AG10803 (cell line): Measurements from ENCODE around the gene TNFSF18.

Experiments
- DNase-seq: peaks from one replicate; pipeline ENCODE4 v3.0.0; 2010; ENCODE audit warnings: low read depth
- H3K4me3 ChIP-seq: 2 replicates; pipeline ENCODE4 v1.5.1; 2011; ENCODE audit warnings: mild to moderate bottlenecking, low read length, control low read depth
- TF ChIP-seq, protein P1 (sequence below): conservative IDR thresholded peaks from 2 replicates; pipeline ENCODE4 v1.5.1; 2011; ENCODE audit warnings: mild to moderate bottlenecking, low read length, control low read depth, inconsistent platforms

Gene TNFSF18

GRCh38 chr1:173002891-173003838 lies 47.6 kb downstream of the TNFSF18 start:
- DNase-seq, result peak; percentile 97
- no peak overlapping the region for H3K4me3 ChIP-seq
- TF ChIP-seq, protein P1, sequence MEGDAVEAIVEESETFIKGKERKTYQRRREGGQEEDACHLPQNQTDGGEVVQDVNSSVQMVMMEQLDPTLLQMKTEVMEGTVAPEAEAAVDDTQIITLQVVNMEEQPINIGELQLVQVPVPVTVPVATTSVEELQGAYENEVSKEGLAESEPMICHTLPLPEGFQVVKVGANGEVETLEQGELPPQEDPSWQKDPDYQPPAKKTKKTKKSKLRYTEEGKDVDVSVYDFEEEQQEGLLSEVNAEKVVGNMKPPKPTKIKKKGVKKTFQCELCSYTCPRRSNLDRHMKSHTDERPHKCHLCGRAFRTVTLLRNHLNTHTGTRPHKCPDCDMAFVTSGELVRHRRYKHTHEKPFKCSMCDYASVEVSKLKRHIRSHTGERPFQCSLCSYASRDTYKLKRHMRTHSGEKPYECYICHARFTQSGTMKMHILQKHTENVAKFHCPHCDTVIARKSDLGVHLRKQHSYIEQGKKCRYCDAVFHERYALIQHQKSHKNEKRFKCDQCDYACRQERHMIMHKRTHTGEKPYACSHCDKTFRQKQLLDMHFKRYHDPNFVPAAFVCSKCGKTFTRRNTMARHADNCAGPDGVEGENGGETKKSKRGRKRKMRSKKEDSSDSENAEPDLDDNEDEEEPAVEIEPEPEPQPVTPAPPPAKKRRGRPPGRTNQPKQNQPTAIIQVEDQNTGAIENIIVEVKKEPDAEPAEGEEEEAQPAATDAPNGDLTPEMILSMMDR, result no peak

DNA sequence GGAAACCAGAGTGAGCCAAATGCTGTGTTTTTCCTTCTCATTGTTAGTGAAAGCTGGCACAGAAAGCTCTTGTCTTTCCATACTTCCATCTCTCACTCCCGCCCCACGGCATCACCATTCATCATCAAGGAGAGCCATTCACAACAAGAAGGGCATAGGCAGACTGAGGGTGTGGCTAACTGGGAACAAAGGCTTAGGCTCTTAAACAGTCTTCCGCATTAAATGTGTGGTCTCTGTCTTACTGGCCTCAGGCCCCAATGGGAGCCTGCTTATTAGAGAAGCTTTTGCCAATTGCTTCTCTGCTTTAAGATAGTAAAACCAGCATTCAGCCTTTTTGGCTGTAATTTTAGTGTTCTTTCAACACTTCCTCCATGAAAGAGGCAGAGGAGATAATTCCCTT lies 51.4 kb downstream of the TNFSF18 start:
- TF ChIP-seq, protein P1, result no peak
- H3K4me3 ChIP-seq, result no peak overlapping the region
- no peak for DNase-seq

- TF ChIP-seq, protein P1, result no peak
- DNase-seq, result peak; percentile 86
- no peak overlapping the region for H3K4me3 ChIP-seq
These were observed 52.8 kb downstream of the TNFSF18 start for GRCh38 chr1:172997941-172998361.

GRCh38 chr1:172993640-172994039 lies 57.1 kb downstream of the TNFSF18 start:
- TF ChIP-seq, protein P1, result no peak
- no peak overlapping the region for H3K4me3 ChIP-seq
- peak; percentile 95 for DNase-seq

DNA sequence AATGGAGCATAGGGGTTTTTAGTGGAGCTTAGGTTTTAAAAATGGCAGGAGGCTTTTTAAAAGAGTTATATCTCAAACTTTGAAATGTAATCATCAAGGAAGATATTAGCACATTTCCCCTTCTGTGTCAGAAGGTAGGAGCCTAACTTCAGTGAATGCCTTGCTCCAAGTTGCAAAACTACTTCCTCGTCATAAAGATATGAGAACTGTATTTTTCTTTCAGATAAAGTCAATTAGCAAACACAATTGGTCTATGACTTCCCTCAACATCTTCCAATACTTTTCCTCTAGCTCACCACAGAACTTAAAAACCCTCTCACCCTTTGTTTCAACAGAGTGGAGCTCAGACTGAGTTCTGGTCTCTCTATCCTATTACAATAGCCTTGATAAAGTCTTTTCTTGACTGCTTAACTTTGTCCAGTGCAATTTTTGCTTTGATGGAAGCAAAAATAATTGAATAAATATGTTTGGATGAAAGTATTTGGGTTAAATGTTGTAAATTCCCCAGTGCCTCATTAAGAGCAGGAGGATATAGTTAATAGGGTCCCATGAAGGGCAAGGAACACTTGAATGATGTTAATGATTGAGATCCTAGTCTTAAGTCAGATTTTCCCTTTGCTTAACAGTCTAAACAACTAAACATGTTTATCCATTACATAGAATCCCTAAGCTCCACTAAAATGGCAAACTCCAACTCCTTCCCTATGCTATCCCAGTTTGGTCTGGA lies 58.9 kb downstream of the TNFSF18 start:
- TF ChIP-seq, protein P1, result no peak

GRCh38 chr1:172990598-172991215 lies 60.0 kb downstream of the TNFSF18 start:
- TF ChIP-seq, protein P1, result no peak
- H3K4me3 ChIP-seq, result no peak overlapping the region
- DNase-seq, result peak; percentile 92

More for the DNA sequence above, 58.9 kb downstream of the TNFSF18 start:
- DNase-seq, result peak; percentile 59
- no peak overlapping the region for H3K4me3 ChIP-seq
